Mucosa of descending colon (tissue), 3 donors: ENCODE measurements around the gene ADA. TPM values are rescaled to one million over a fixed set of nuclear protein-coding genes. Genes with fewer than 3 reads are reported as not detected.

Source experiments
- ATAC-seq: fragments of 200-7000 bp; cut with Tn5 transposase; one replicate; pipeline ENCODE4 v1.9.1; 2020; ENCODE audit warnings: mild to moderate bottlenecking, moderate library complexity
- DNase-seq, 3 donors: peaks; one replicate each; pipeline ENCODE4 v3.0.0-alpha.2; 2020
- H3K36me3 ChIP-seq: fragments of 200-600 bp; one replicate; pipeline ENCODE4 v1.8.0; 2021; ENCODE audit warnings: low read depth, mild to moderate bottlenecking
- H3K4me1 ChIP-seq: fragments of 200-600 bp; one replicate; pipeline ENCODE4 v1.8.0; 2021; ENCODE audit warnings: low read depth, mild to moderate bottlenecking
- H3K4me3 ChIP-seq: fragments of 200-600 bp; one replicate; pipeline ENCODE4 v1.8.0; 2021; ENCODE audit warnings: mild to moderate bottlenecking
- H3K9me3 ChIP-seq: fragments of 200-600 bp; one replicate; pipeline ENCODE4 v1.8.0; 2021; ENCODE audit warnings: mild to moderate bottlenecking
- CTCF ChIP-seq: fragments of 200-600 bp; IDR thresholded peaks from one replicate; pipeline ENCODE4 v1.8.0; 2022; ENCODE audit warnings: antibody characterized with exemption, mild to moderate bottlenecking
- intact Hi-C, 2 donors: fragments of 100-400 bp; cut with DNase I in 1 of 2; cut with micrococcal nuclease in 1 of 2; formaldehyde crosslinking; loops; one replicate each; pipeline versions ENCODE4 v1.11.0 to v1.11.1; 2022; cut with DNase I, micrococcal nuclease
- total RNA-seq, 3 donors: library from RNA; stranded (reverse); fragmentation: NEBNext Ultra II Directional in 2 of 3; extraction: Animal tissue kit (Norgen Biotek cat#: 25700) in 2 of 3; gene quantifications; one replicate each; pipeline versions ENCODE4 v1.2.1 to v1.2.4, GENCODE V29; 2021 to 2023
- donor health status: DM: no; HTN: no; CAD: no; lungs with moderate emphysema.
- donor health status: DM: no; HTN: no; CAD: no.
- donor health status: DM: no; HTN: yes; CAD: no.

The ADA gene
- total RNA-seq, 3 donors from 2014 or later, result 2.2 to 6.9 (median 5.9) TPM

- TF ChIP-seq CTCF, result no peak
- Histone ChIP-seq H3K4me3 (no peak overlapping the region), H3K9me3 (no peaks in the 10 kb centered on the region), H3K4me1 (no peaks in the 10 kb centered on the region), H3K36me3 (no peaks in the 10 kb centered on the region)
- intact Hi-C loops, result no loop called here
- ATAC-seq (peak; percentile 68), DNase-seq (no peak)
Observed at GRCh38 chr20:44586289-44586911, 65.1 kb downstream of the ADA start.

- no peak for DNase-seq
- ATAC-seq, result no peak
- H3K36me3 ChIP-seq, result no peaks in the 10 kb centered on the region
- TF ChIP-seq CTCF, result no peak
- no peaks in the 10 kb centered on the region for H3K4me1 ChIP-seq
- intact Hi-C loops, result no loop called here
- no peaks in the 10 kb centered on the region for H3K9me3 ChIP-seq
- no peak overlapping the region for H3K4me3 ChIP-seq
Observed at GRCh38 chr20:44585057-44585963, 66.2 kb downstream of the ADA start.

- H3K4me3 ChIP-seq, result no peak overlapping the region
- H3K4me1 ChIP-seq, result no peaks in the 10 kb centered on the region
- DNase-seq (no peak), ATAC-seq (no peak)
- H3K9me3 ChIP-seq, result no peaks in the 10 kb centered on the region
- intact Hi-C loops, result no loop called here
- no peaks in the 10 kb centered on the region for H3K36me3 ChIP-seq
- TF ChIP-seq CTCF, result no peak
Observed at GRCh38 chr20:44584162-44584561, 67.3 kb downstream of the ADA start.

GRCh38 chr20:44583157-44583556 is 68.3 kb downstream of the ADA start:
- no peak for TF ChIP-seq CTCF
- no peak for DNase-seq

GRCh38 chr20:44582311-44583025 is 69.0 kb downstream of the ADA start, which contains the start of gene PKIG:
Gene PKIG (plus strand): TSS chr20:44582579. CDS start chr20:44614557, 31,978 bp downstream.
- Histone ChIP-seq H3K4me3 (no peak within 1 kb of the TSS), H3K9me3 (no peaks in the 10 kb centered on the region), H3K4me1 (no peaks in the 10 kb centered on the region), H3K36me3 (no peaks in the 10 kb centered on the region)
- intact Hi-C loops, result no loop called here
- peak; percentile 31 for ATAC-seq
- TF ChIP-seq CTCF, result no peak
- DNase-seq, result no peak

More at GRCh38 chr20:44583157-44583556, 68.3 kb downstream of the ADA start:
- Histone ChIP-seq H3K4me1 (no peaks in the 10 kb centered on the region), H3K9me3 (no peaks in the 10 kb centered on the region), H3K36me3 (no peaks in the 10 kb centered on the region), H3K4me3 (no peak overlapping the region)
- no peak for ATAC-seq
- intact Hi-C loops, result no loop called here
